CD14-positive monocyte (primary cell): ENCODE measurements around the gene DOHH. TPM values are rescaled to one million over a fixed set of nuclear protein-coding genes. Genes with fewer than 3 reads are reported as not detected.

Source experiments
- DNase-seq, 3 donors: peaks; one replicate each; pipeline ENCODE4 v3.0.0-alpha.2; 2011 to 2022
- H2AFZ ChIP-seq: 2 replicates; pipeline ENCODE4 v1.6.0; 2012; ENCODE audit warnings: mild to moderate bottlenecking, low read depth, low read length, inconsistent platforms; ENCODE audit not compliant: insufficient read depth, poor library complexity, severe bottlenecking
- H3K27ac ChIP-seq, 2 donors: 1 replicate in 1 of 2; 2 replicates in 1 of 2; pipeline ENCODE4 v1.5.1; 2012 to 2013; ENCODE audit warnings: low read length in 2 of 2, control low read depth in 1 of 2, inconsistent platforms in 1 of 2, low read depth in 1 of 2, mild to moderate bottlenecking in 1 of 2
- H3K27me3 ChIP-seq, 2 donors: one replicate each; pipeline versions ENCODE4 v1.6.0 to v1.6.1; 2011 to 2013; ENCODE audit warnings: low read length in 2 of 2; ENCODE audit not compliant: control insufficient read depth in 2 of 2, insufficient read depth in 2 of 2
- H3K36me3 ChIP-seq, 2 donors: replicated peaks in 1 of 2; 1 replicate in 1 of 2; 2 replicates in 1 of 2; pipeline versions ENCODE4 v1.5.1 to v1.6.1; 2012 to 2013; ENCODE audit warnings: low read length in 2 of 2, control low read depth in 1 of 2, inconsistent platforms in 1 of 2, mild to moderate bottlenecking in 1 of 2; ENCODE audit not compliant: insufficient read depth in 2 of 2, control insufficient read depth in 1 of 2
- H3K4me1 ChIP-seq, 2 donors: 1 replicate in 1 of 2; 2 replicates in 1 of 2; pipeline versions ENCODE4 v1.5.1 to v1.6.1; 2012 to 2013; ENCODE audit warnings: low read length in 2 of 2, control low read depth in 1 of 2, inconsistent platforms in 1 of 2, mild to moderate bottlenecking in 1 of 2, moderate library complexity in 1 of 2; ENCODE audit not compliant: insufficient read depth in 2 of 2, control insufficient read depth in 1 of 2
- H3K4me2 ChIP-seq: replicated peaks from 2 replicates; pipeline ENCODE3; 2012; ENCODE audit warnings: low read length, moderate library complexity, mild to moderate bottlenecking; ENCODE audit not compliant: poor library complexity, severe bottlenecking; ENCODE audit errors: extremely low read depth
- H3K4me3 ChIP-seq, 3 experiments: fragments of 200-600 bp in 1 of 3; sonication (generic) in 1 of 3; replicated peaks in 1 of 3; 1 replicate in 2 of 3; 2 replicates in 1 of 3; pipeline ENCODE4 v1.5.1; 2011 to 2013; ENCODE audit warnings: low read length in 3 of 3, mild to moderate bottlenecking in 3 of 3, control low read depth in 2 of 3, low read depth in 2 of 3, inconsistent platforms in 1 of 3, moderate library complexity in 1 of 3
- H3K79me2 ChIP-seq: 2 replicates; pipeline ENCODE4 v1.6.0; 2012; ENCODE audit warnings: mild to moderate bottlenecking, control low read depth, inconsistent platforms, low read length, moderate library complexity; ENCODE audit not compliant: insufficient read depth
- H3K9ac ChIP-seq: 2 replicates; pipeline ENCODE4 v1.6.0; 2017; ENCODE audit warnings: low read length, mild to moderate bottlenecking; ENCODE audit not compliant: insufficient read depth, poor library complexity, severe bottlenecking
- H3K9me3 ChIP-seq, 2 donors: replicated peaks in 1 of 2; 1 replicate in 1 of 2; 2 replicates in 1 of 2; pipeline versions ENCODE4 v1.5.1 to v1.6.1; 2012 to 2013; ENCODE audit warnings: low read length in 2 of 2, control low read depth in 1 of 2; ENCODE audit not compliant: control insufficient read depth in 1 of 2, insufficient read depth in 1 of 2
- H4K20me1 ChIP-seq: 2 replicates; pipeline ENCODE4 v1.6.0; 2012; ENCODE audit warnings: mild to moderate bottlenecking, low read length, control low read depth, moderate library complexity; ENCODE audit not compliant: insufficient read depth
- H3K27ac Mint-ChIP-seq, 7 donors: one replicate each; pipeline ENCODE4 v1.8.0; 2020; ENCODE audit warnings: mild to moderate bottlenecking in 7 of 7, mixed read lengths in 7 of 7, moderate library complexity in 6 of 7, inconsistent platforms in 2 of 7
- H3K27me3 Mint-ChIP-seq, 3 donors: one replicate each; pipeline ENCODE4 v1.8.0; 2021 to 2022; ENCODE audit warnings: low read depth in 3 of 3, mild to moderate bottlenecking in 3 of 3, mixed read lengths in 3 of 3, moderate library complexity in 3 of 3, inconsistent platforms in 1 of 3
- H3K36me3 Mint-ChIP-seq, 2 donors: one replicate each; pipeline ENCODE4 v1.8.0; 2020; ENCODE audit warnings: mixed read lengths in 2 of 2, inconsistent platforms in 1 of 2, mild to moderate bottlenecking in 1 of 2
- H3K4me1 Mint-ChIP-seq: one replicate; pipeline ENCODE4 v1.8.0; 2020; ENCODE audit warnings: mild to moderate bottlenecking, mixed read lengths
- H3K4me3 Mint-ChIP-seq, 2 donors: one replicate each; pipeline ENCODE4 v1.8.0; 2020; ENCODE audit warnings: mild to moderate bottlenecking in 2 of 2, mixed read lengths in 2 of 2, moderate library complexity in 1 of 2
- H3K9me3 Mint-ChIP-seq, 7 donors: one replicate each; pipeline ENCODE4 v1.8.0; 2020 to 2022; ENCODE audit warnings: mixed read lengths in 7 of 7, mild to moderate bottlenecking in 6 of 7, moderate library complexity in 6 of 7, inconsistent platforms in 2 of 7
- WGBS: methylation state at CpG from one replicate; pipeline ENCODE4 v1.1.5; 2013; ENCODE audit warnings: missing lambda C conversion rate; ENCODE audit not compliant: insufficient coverage; 5-methylcytosine and 5-hydroxymethylcytosine counted together
- intact Hi-C, 2 donors: fragments of 100-400 bp; cut with micrococcal nuclease; formaldehyde crosslinking; loops; one replicate each; pipeline versions ENCODE4 v1.15.0 to v1.15.1; 2023
- polyA plus RNA-seq, 3 donors: library from polyadenylated mRNA; depleted of rRNA in 1 of 3; unstranded in 2 of 3; stranded (reverse) in 1 of 3; fragments of 300-500 nt in 2 of 3; fragments of >200 nt in 1 of 3; fragmentation: Illumina TruSeq in 2 of 3; gene quantifications; 1 replicate in 2 of 3; 2 replicates in 1 of 3; pipeline ENCODE4 v1.2.3, GENCODE V29; 2012 to 2021
- TF ChIP-seq, protein P1 (sequence below): fragments of 200-600 bp; IDR thresholded peaks from one replicate; pipeline ENCODE4 v1.8.0; 2022; ENCODE audit warnings: antibody characterized with exemption, mild to moderate bottlenecking

Gene DOHH
- polyA plus RNA-seq, 3 donors = 3.7 to 4.2 (median 4.1) TPM

DNA sequence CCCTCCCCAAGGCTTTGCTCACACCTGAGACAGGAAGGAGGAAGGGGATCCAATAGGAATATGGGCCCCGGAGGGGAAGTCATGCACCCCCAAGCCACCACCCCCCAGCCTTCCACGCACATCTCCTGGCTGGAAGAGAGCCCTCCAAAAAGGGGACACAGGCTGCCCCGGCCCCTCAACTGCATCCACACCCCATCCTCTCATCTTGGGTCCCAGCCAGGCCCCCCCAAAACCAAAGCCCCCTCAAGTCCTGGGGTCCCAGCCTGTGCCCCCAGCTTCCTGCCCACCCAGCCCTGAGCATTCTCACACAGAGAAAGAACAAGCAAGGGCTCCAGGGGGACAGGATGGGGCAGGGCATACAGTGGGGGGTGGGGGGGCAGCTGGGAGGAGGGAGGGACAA, 32.3 kb downstream of the DOHH start:
- WGBS = 100% methylated on average over 1 of the region's 3 CpGs
- Histone ChIP-seq H3K9me3 (no peaks in the 10 kb centered on the region), H3K27me3 (no peaks in the 10 kb centered on the region), H3K27ac (no peak overlapping the region), H2AFZ (no peak overlapping the region), H3K36me3 (peaks cover 0 to 4% of the 10 kb centered on the region in 2 donors), H3K79me2 (no peaks in the 10 kb centered on the region), H4K20me1 (peaks cover 27% of the 10 kb centered on the region), H3K4me3 (no peak overlapping the region), H3K9ac (no peak overlapping the region), H3K4me2 (no peak overlapping the region), H3K4me1 (no peaks in the 10 kb centered on the region)
- H3K4me1 Mint-ChIP-seq = no peaks in the 10 kb centered on the region
- H3K27me3 Mint-ChIP-seq = peaks cover 0 to 6% (median 4%) of the 10 kb centered on the region in 3 donors
- peaks cover 5 to 7% of the 10 kb centered on the region in 2 donors for H3K36me3 Mint-ChIP-seq
- H3K27ac Mint-ChIP-seq = no peak overlapping the region
- DNase-seq = no peak
- intact Hi-C loops = no loop called here
- H3K9me3 Mint-ChIP-seq = peaks cover 0 to 2% (median 0%) of the 10 kb centered on the region in 7 donors
- TF ChIP-seq, protein P1, sequence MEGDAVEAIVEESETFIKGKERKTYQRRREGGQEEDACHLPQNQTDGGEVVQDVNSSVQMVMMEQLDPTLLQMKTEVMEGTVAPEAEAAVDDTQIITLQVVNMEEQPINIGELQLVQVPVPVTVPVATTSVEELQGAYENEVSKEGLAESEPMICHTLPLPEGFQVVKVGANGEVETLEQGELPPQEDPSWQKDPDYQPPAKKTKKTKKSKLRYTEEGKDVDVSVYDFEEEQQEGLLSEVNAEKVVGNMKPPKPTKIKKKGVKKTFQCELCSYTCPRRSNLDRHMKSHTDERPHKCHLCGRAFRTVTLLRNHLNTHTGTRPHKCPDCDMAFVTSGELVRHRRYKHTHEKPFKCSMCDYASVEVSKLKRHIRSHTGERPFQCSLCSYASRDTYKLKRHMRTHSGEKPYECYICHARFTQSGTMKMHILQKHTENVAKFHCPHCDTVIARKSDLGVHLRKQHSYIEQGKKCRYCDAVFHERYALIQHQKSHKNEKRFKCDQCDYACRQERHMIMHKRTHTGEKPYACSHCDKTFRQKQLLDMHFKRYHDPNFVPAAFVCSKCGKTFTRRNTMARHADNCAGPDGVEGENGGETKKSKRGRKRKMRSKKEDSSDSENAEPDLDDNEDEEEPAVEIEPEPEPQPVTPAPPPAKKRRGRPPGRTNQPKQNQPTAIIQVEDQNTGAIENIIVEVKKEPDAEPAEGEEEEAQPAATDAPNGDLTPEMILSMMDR = no peak
- no peak overlapping the region for H3K4me3 Mint-ChIP-seq

DNA sequence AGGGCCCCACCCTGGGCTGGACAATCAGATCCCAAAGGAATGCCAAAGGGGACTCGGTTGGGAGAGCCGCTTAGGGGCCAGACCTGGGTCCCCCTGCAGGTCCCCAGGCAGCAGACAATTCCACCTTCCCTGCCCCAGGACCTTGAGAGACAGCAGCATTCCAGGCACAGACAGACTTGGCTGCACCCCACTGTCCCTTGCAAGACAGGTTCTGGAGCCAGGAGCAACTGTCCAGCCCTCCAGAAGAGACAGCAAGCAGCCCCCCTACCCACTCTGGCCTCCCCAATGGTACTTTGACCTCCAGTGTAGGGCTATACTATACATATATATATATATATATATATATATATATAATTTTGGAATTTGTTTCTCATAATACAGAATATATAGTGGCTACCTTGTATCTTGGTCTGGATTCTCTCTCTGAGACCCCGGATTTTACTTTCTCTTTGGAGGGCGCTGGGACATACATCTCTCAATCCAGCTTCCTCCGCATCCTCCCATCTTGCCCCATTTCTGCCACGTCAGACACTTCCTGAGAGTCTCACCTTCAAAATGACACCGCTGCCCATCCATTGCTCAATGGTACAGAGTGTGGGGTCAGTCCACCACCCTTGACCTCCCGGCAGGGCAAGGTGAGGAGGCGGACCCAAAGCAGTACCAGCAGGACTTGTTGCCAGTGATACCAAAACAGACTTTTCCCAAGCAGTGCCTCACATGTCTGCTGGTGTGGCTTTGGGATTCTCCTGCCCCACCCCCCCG, 32.9 kb downstream of the DOHH start:
- Histone ChIP-seq H3K4me1 (no peaks in the 10 kb centered on the region), H3K4me2 (no peak overlapping the region), H3K9ac (no peak overlapping the region), H3K36me3 (peaks cover 4 to 10% of the 10 kb centered on the region in 2 donors), H2AFZ (no peak overlapping the region), H3K27me3 (no peaks in the 10 kb centered on the region), H3K79me2 (no peaks in the 10 kb centered on the region), H3K4me3 (no peak overlapping the region), H3K9me3 (no peaks in the 10 kb centered on the region), H3K27ac (no peak overlapping the region), H4K20me1 (peaks cover 28% of the 10 kb centered on the region)
- H3K4me1 Mint-ChIP-seq = no peaks in the 10 kb centered on the region
- H3K4me3 Mint-ChIP-seq = no peak overlapping the region
- H3K27me3 Mint-ChIP-seq = peaks cover 0 to 6% (median 4%) of the 10 kb centered on the region in 3 donors
- WGBS = 91% methylated on average over 7 of the region's 10 CpGs
- TF ChIP-seq, protein P1 = no peak
- intact Hi-C loops = no loop called here
- no peak for DNase-seq
- H3K27ac Mint-ChIP-seq = no peak overlapping the region
- peaks cover 0 to 2% (median 0%) of the 10 kb centered on the region in 7 donors for H3K9me3 Mint-ChIP-seq
- peaks cover 8 to 10% of the 10 kb centered on the region in 2 donors for H3K36me3 Mint-ChIP-seq
